PC-9 (cell line): ENCODE data around the gene FOLR1.

Experiments used
- EZH2 ChIP-seq: fragments of 200-600 bp; sonication (generic); IDR thresholded peaks from 2 replicates; pipeline ENCODE4 v1.8.0; 2017; ENCODE audit warnings: antibody characterized with exemption, low read depth
- TF ChIP-seq, protein P1 (sequence below): fragments of 200-600 bp; sonication (generic); conservative IDR thresholded peaks from 2 replicates; pipeline ENCODE4 v1.6.1; 2017; ENCODE audit warnings: mixed run types, antibody characterized with exemption, mild to moderate bottlenecking, moderate library complexity

DNA sequence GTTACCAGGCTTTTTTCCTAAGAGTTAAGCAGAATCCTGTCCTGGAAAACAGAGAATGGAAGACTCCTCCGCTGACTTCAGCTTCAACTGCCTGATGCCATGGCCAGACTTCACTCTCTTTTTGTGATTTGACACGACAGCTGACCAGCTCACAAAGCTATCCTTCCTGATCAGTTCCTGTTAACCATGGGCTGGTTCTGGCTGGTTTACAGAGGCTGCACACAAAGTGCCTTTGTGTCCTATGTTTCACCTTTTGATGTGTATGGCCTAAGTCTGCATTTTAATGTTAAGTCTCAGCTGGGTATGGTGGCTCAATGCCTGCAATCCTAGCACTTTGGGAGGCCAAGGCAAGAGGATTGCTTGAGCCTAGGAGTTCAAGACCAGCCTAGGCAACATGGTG lies 45.3 kb upstream of the FOLR1 start:
- no peak for TF ChIP-seq EZH2
- TF ChIP-seq, protein P1, sequence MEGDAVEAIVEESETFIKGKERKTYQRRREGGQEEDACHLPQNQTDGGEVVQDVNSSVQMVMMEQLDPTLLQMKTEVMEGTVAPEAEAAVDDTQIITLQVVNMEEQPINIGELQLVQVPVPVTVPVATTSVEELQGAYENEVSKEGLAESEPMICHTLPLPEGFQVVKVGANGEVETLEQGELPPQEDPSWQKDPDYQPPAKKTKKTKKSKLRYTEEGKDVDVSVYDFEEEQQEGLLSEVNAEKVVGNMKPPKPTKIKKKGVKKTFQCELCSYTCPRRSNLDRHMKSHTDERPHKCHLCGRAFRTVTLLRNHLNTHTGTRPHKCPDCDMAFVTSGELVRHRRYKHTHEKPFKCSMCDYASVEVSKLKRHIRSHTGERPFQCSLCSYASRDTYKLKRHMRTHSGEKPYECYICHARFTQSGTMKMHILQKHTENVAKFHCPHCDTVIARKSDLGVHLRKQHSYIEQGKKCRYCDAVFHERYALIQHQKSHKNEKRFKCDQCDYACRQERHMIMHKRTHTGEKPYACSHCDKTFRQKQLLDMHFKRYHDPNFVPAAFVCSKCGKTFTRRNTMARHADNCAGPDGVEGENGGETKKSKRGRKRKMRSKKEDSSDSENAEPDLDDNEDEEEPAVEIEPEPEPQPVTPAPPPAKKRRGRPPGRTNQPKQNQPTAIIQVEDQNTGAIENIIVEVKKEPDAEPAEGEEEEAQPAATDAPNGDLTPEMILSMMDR, result no peak
